ENCODE data around the gene VSIG10. TPM values are rescaled to one million over a fixed set of nuclear protein-coding genes. Genes with fewer than 3 reads are reported as not detected.
"Not testable (repeated sequence)": the region's sequence is repeated elsewhere in the genome, so short reads cannot be mapped to it uniquely, and the experiment has no call there.

Gene VSIG10
- total RNA-seq, 1 donor = 1.8 TPM

GRCh38 chr12:118035190-118036041 lies 68.4 kb downstream of the VSIG10 start:
- Histone ChIP-seq H3K4me3 (ENCODE audit: low read length) (no peak overlapping the region), H3K9me3 (ENCODE audit: low read depth, low read length) (no peaks in the 10 kb centered on the region), H3K27me3 (ENCODE audit: insufficient read depth, low read length) (no peaks in the 10 kb centered on the region), H3K4me1 (ENCODE audit: insufficient read depth, low read length) (no peaks in the 10 kb centered on the region)

- H3K9me3 ChIP-seq (ENCODE audit: low read depth, low read length) = no peaks in the 10 kb centered on the region
- no peaks in the 10 kb centered on the region for H3K27me3 ChIP-seq (ENCODE audit: insufficient read depth, low read length)
- H3K4me3 ChIP-seq (ENCODE audit: low read length) = no peak overlapping the region
- no peaks in the 10 kb centered on the region for H3K4me1 ChIP-seq (ENCODE audit: insufficient read depth, low read length)
Observed at GRCh38 chr12:118034429-118035189, 69.2 kb downstream of the VSIG10 start.

- no peak overlapping the region for H3K4me3 ChIP-seq (ENCODE audit: low read length)
Observed at GRCh38 chr12:118033902-118034301, 69.9 kb downstream of the VSIG10 start.

GRCh38 chr12:118033323-118033722 lies 70.5 kb downstream of the VSIG10 start:
- Histone ChIP-seq H3K9me3 (ENCODE audit: low read depth, low read length) (no peaks in the 10 kb centered on the region), H3K4me3 (ENCODE audit: low read length) (no peak overlapping the region), H3K4me1 (ENCODE audit: insufficient read depth, low read length) (no peaks in the 10 kb centered on the region), H3K27me3 (ENCODE audit: insufficient read depth, low read length) (no peaks in the 10 kb centered on the region)

More at GRCh38 chr12:118033902-118034301, 69.9 kb downstream of the VSIG10 start:
- no peaks in the 10 kb centered on the region for H3K9me3 ChIP-seq (ENCODE audit: low read depth, low read length)
- no peaks in the 10 kb centered on the region for H3K27me3 ChIP-seq (ENCODE audit: insufficient read depth, low read length)
- no peaks in the 10 kb centered on the region for H3K4me1 ChIP-seq (ENCODE audit: insufficient read depth, low read length)

- Histone ChIP-seq H3K9me3 (ENCODE audit: low read depth, low read length) (no peaks in the 10 kb centered on the region), H3K4me1 (ENCODE audit: insufficient read depth, low read length) (no peaks in the 10 kb centered on the region), H3K27me3 (ENCODE audit: insufficient read depth, low read length) (no peaks in the 10 kb centered on the region), H3K4me3 (ENCODE audit: low read length) (no peak overlapping the region)
Observed at GRCh38 chr12:118032188-118032587, 71.6 kb downstream of the VSIG10 start.

GRCh38 chr12:118029166-118029565 lies 74.6 kb downstream of the VSIG10 start:
- Histone ChIP-seq H3K27me3 (ENCODE audit: insufficient read depth, low read length) (no peaks in the 10 kb centered on the region), H3K4me3 (ENCODE audit: low read length) (no peak overlapping the region), H3K9me3 (ENCODE audit: low read depth, low read length) (no peaks in the 10 kb centered on the region)

GRCh38 chr12:118025168-118025567 lies 78.6 kb downstream of the VSIG10 start:
- no peaks in the 10 kb centered on the region for H3K9me3 ChIP-seq (ENCODE audit: low read depth, low read length)
- no peak overlapping the region for H3K4me3 ChIP-seq (ENCODE audit: low read length)

More at GRCh38 chr12:118029166-118029565, 74.6 kb downstream of the VSIG10 start:
- no peaks in the 10 kb centered on the region for H3K4me1 ChIP-seq (ENCODE audit: insufficient read depth, low read length)

GRCh38 chr12:118023301-118023860 lies 80.4 kb downstream of the VSIG10 start:
- Histone ChIP-seq H3K9me3 (ENCODE audit: low read depth, low read length) (no peaks in the 10 kb centered on the region), H3K4me3 (ENCODE audit: low read length) (no peak overlapping the region), H3K4me1 (ENCODE audit: insufficient read depth, low read length) (no peaks in the 10 kb centered on the region), H3K27me3 (ENCODE audit: insufficient read depth, low read length) (no peaks in the 10 kb centered on the region)

More at GRCh38 chr12:118025168-118025567, 78.6 kb downstream of the VSIG10 start:
- no peaks in the 10 kb centered on the region for H3K4me1 ChIP-seq (ENCODE audit: insufficient read depth, low read length)
- no peaks in the 10 kb centered on the region for H3K27me3 ChIP-seq (ENCODE audit: insufficient read depth, low read length)

- no peak overlapping the region for H3K4me3 ChIP-seq (ENCODE audit: low read length)
- H3K4me1 ChIP-seq (ENCODE audit: insufficient read depth, low read length) = peaks cover under 1% of the 10 kb centered on the region
- no peaks in the 10 kb centered on the region for H3K9me3 ChIP-seq (ENCODE audit: low read depth, low read length)
- H3K27me3 ChIP-seq (ENCODE audit: insufficient read depth, low read length) = no peaks in the 10 kb centered on the region
Observed at GRCh38 chr12:118022728-118023109, 81.1 kb downstream of the VSIG10 start.

GRCh38 chr12:118022097-118022727 lies 81.6 kb downstream of the VSIG10 start:
- H3K9me3 ChIP-seq (ENCODE audit: low read depth, low read length) = not testable (repeated sequence)

GRCh38 chr12:118020036-118020435 lies 83.8 kb downstream of the VSIG10 start:
- Histone ChIP-seq H3K4me1 (ENCODE audit: insufficient read depth, low read length) (peaks cover 16% of the 10 kb centered on the region), H3K27me3 (ENCODE audit: insufficient read depth, low read length) (no peaks in the 10 kb centered on the region), H3K9me3 (ENCODE audit: low read depth, low read length) (no peaks in the 10 kb centered on the region), H3K4me3 (ENCODE audit: low read length) (no peak overlapping the region)

More at GRCh38 chr12:118022097-118022727, 81.6 kb downstream of the VSIG10 start:
- H3K4me1 ChIP-seq (ENCODE audit: insufficient read depth, low read length); H3K27me3 ChIP-seq (ENCODE audit: insufficient read depth, low read length); H3K4me3 ChIP-seq (ENCODE audit: low read length): not testable (repeated sequence)

- Histone ChIP-seq H3K4me1 (ENCODE audit: insufficient read depth, low read length) (peaks cover 16% of the 10 kb centered on the region), H3K4me3 (ENCODE audit: low read length) (no peak overlapping the region), H3K9me3 (ENCODE audit: low read depth, low read length) (no peaks in the 10 kb centered on the region), H3K27me3 (ENCODE audit: insufficient read depth, low read length) (no peaks in the 10 kb centered on the region)
Observed at GRCh38 chr12:118017926-118018325, 85.9 kb downstream of the VSIG10 start.

GRCh38 chr12:118016424-118017264 lies 87.2 kb downstream of the VSIG10 start, which contains the start of gene RFC5:
Gene RFC5, plus strand, starts transcription at chr12:118016703. Its CDS starts 125 bp downstream, at chr12:118016828.
- H3K4me1 ChIP-seq (ENCODE audit: insufficient read depth, low read length) = peaks cover 16% of the 10 kb centered on the region
- peak within 1 kb of the TSS; percentile 91 for H3K4me3 ChIP-seq (ENCODE audit: low read length)
- H3K27me3 ChIP-seq (ENCODE audit: insufficient read depth, low read length) = no peaks in the 10 kb centered on the region
- no peaks in the 10 kb centered on the region for H3K9me3 ChIP-seq (ENCODE audit: low read depth, low read length)

- Histone ChIP-seq H3K4me3 (ENCODE audit: low read length) (peak overlapping the region; percentile 91), H3K27me3 (ENCODE audit: insufficient read depth, low read length) (no peaks in the 10 kb centered on the region), H3K4me1 (ENCODE audit: insufficient read depth, low read length) (peaks cover 16% of the 10 kb centered on the region), H3K9me3 (ENCODE audit: low read depth, low read length) (no peaks in the 10 kb centered on the region)
Observed at GRCh38 chr12:118015944-118016343, 87.9 kb downstream of the VSIG10 start.
